WTC11 (cell line): ENCODE data around the gene GOLGA8B. TPM values are rescaled to one million over a fixed set of nuclear protein-coding genes. Genes with fewer than 3 reads are reported as not detected.
A peak's percentile ranks its signal among the peaks of the same experiment; 100 is the strongest.
"Not testable (repeated sequence)": the region's sequence is repeated elsewhere in the genome, so short reads cannot be mapped to it uniquely, and the experiment has no call there.

Experiments used
- ATAC-seq: fragments of 200-7000 bp; cut with Tn5 transposase; 2 replicates; pipeline ENCODE4 v1.10.0; 2021; ENCODE audit warnings: mild to moderate bottlenecking, moderate library complexity
- CTCF ChIA-PET: fragments of 300-600 bp; sonication (Branson Sonifier 250); formaldehyde crosslinking; loops from one replicate; lab custom pipeline; 2021; ENCODE audit warnings: antibody characterized with exemption; lab: Charles Lee
- POLR2A ChIA-PET: fragments of 350-600 bp; sonication (Branson Sonifier 250); formaldehyde crosslinking; loops from one replicate; lab custom pipeline; 2021; ENCODE audit warnings: antibody characterized with exemption; lab: Charles Lee
- DNase-seq: peaks from one replicate; pipeline ENCODE4 v3.0.0; 2021; ENCODE audit warnings: low spot score
- H3K27ac Mint-ChIP-seq: 2 replicates; pipeline ENCODE4 v1.8.0; 2021; ENCODE audit warnings: mixed read lengths
- H3K27me3 Mint-ChIP-seq: 2 replicates; pipeline ENCODE4 v1.8.0; 2021; ENCODE audit warnings: low read depth, mild to moderate bottlenecking, moderate library complexity, mixed read lengths
- H3K36me3 Mint-ChIP-seq: 2 replicates; pipeline ENCODE4 v1.8.0; 2021; ENCODE audit warnings: mixed read lengths
- H3K4me1 Mint-ChIP-seq: 2 replicates; pipeline ENCODE4 v1.8.0; 2022; ENCODE audit warnings: mixed read lengths
- H3K4me3 Mint-ChIP-seq: 2 replicates; pipeline ENCODE4 v1.8.0; 2021; ENCODE audit warnings: mild to moderate bottlenecking, moderate library complexity, mixed read lengths
- H3K9me3 Mint-ChIP-seq: 2 replicates; pipeline ENCODE4 v1.8.0; 2021; ENCODE audit warnings: mixed read lengths
- total RNA-seq: library from RNA; stranded (reverse); gene quantifications from 3 replicates; pipeline ENCODE4 v1.2.3, GENCODE V29; 2021

GOLGA8B gene
- total RNA-seq, 1 experiment from 2014 or later: 29.0 TPM

DNA sequence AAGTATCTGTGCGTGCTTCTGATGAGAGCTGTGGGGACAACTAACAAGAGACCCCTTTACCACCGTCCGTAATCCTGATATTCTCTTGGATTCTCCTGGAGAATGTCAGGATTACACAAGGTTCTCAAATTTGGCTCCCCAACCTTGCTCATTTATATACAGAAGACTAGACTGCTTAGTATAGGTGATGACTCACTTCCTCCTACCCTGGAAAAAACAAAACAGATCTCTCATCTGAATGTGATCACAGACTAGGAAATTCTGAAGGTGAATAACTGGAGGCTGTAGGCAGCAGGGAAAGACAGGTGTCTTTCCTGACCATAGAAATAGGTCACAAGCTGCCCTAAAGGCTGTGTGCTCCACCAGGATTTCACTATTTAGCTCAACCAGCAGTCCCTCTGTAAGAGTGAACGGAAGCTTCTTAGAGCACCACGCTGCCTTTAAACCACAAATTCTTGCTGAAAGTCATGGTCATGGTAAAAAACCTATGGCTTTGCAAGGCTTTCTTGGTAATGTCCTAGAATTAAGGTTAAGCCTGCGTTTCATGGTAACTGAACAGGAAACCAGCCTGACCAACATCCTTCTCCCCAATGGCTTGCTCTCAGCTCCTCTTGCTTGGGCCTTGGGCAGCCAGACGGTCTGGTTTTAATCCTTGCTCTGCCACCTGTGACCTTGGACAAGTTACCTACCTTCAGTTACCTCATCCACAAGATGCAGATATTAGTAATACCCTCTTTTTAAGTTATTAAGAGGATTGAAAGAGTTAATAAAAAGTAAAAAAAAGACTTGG is 39.4 kb downstream of the GOLGA8B start:
- CTCF ChIA-PET, H3K36me3 Mint-ChIP-seq, H3K9me3 Mint-ChIP-seq, H3K27me3 Mint-ChIP-seq, H3K27ac Mint-ChIP-seq, H3K4me3 Mint-ChIP-seq, ATAC-seq, DNase-seq, POLR2A ChIA-PET, H3K4me1 Mint-ChIP-seq: not testable (repeated sequence)

DNA sequence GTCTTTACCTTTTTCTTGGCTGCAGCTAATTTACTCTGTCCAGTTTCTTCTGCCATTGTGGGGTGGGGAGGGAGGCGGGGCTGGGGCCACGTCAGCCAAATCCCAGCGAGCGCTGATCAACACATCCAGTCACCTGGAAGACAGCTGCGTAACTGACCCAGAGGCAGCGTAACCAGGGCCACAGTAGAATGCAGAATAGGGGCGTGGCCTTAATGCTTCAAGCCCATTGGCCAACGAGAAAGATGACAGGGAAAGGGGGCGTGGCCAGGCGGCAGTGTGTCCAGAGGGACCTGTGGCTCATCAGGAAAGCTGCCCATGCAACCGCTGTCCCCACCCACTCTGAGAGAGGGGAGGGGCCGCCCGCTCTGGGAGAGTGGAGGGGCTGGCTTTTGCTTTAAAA is 47.6 kb downstream of the GOLGA8B start:
- H3K4me3 Mint-ChIP-seq, POLR2A ChIA-PET, H3K4me1 Mint-ChIP-seq, H3K27me3 Mint-ChIP-seq, DNase-seq, H3K36me3 Mint-ChIP-seq, H3K27ac Mint-ChIP-seq, H3K9me3 Mint-ChIP-seq, CTCF ChIA-PET: not testable (repeated sequence)
- peak; percentile 91 for ATAC-seq

Other genes with a start within 250 kb of the GOLGA8B start
- 13.3 to 16.2 TPM (median 14.7 TPM) in 3 replicates for gene SLC12A6, start 245.9 kb downstream of the GOLGA8B start, total RNA-seq
- 220 to 234 TPM (median 227 TPM) in 3 replicates for gene NOP10, start 240.5 kb downstream of the GOLGA8B start, total RNA-seq
- 0.46 to 0.69 TPM (median 0.66 TPM) in 3 replicates for gene NUTM1, start 240.3 kb downstream of the GOLGA8B start, total RNA-seq
- gene LPCAT4, start 216.5 kb downstream of the GOLGA8B start, total RNA-seq: 68.6 to 97.2 TPM (median 70.6 TPM) in 3 replicates
- gene GOLGA8A, start 145.8 kb downstream of the GOLGA8B start, total RNA-seq: 37.2 to 41.3 TPM (median 39.8 TPM) in 3 replicates
- 0.14 to 0.22 TPM (median 0.21 TPM) in 3 replicates for gene GJD2, start 171.3 kb upstream of the GOLGA8B start, total RNA-seq
- gene ACTC1, start 211.9 kb upstream of the GOLGA8B start, total RNA-seq: 11.4 to 12.6 TPM (median 12.5 TPM) in 3 replicates